DLD1 (cell line): ENCODE measurements around the gene PAQR5.
"Not testable (repeated sequence)": the region's sequence is repeated elsewhere in the genome, so short reads cannot be mapped to it uniquely, and the experiment has no call there.

Experiments used
- in situ Hi-C: cut with HindIII; loops from 2 replicates; pipeline ENCODE4 v1.10.0; 2017; ENCODE audit warnings: low sequenced_read_pairs

Gene PAQR5

GRCh38 chr15:69415381-69415780 is 116.7 kb downstream of the PAQR5 start:
- in situ Hi-C loops, result no loop called here

DNA sequence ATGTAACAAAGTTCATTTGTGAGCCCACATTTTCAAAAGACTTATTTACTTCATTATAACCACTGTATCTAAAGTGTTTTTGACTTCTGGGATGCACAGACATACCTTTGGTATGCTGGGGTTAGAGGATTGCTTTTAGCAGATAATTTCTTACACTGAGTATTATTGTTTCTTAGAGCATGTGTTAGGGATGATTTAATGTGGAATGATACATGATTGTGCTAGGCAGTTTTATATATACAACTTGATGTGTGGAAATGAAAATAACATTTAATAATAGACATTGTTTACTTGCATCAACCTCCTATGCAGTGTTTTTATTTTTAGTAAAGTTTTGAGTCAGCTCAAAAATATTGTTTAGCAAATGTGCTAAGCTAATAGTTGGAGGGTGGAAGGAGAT is 118.9 kb downstream of the PAQR5 start:
- in situ Hi-C loops, result no loop called here

DNA sequence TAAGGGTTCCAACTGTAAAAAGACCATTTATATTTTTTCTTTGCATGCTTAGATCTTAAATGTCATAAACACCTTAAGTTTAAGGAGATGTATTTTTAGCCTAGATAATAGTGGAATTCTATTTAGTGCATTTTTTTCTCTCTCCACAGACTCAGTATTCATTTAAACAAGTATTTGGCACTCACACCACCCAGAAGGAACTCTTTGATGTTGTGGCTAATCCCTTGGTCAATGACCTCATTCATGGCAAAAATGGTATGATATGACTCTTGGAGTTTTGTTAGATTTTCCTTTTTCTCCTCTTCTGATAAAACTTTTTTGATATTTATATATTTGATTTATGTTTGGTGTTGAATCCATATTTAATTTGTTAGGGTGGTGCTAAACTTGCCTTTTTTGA is 122.8 kb downstream of the PAQR5 start:
- in situ Hi-C loops, result no loop called here

- in situ Hi-C loops, result no loop called here
Measured at GRCh38 chr15:69422336-69422895, 123.7 kb downstream of the PAQR5 start.

DNA sequence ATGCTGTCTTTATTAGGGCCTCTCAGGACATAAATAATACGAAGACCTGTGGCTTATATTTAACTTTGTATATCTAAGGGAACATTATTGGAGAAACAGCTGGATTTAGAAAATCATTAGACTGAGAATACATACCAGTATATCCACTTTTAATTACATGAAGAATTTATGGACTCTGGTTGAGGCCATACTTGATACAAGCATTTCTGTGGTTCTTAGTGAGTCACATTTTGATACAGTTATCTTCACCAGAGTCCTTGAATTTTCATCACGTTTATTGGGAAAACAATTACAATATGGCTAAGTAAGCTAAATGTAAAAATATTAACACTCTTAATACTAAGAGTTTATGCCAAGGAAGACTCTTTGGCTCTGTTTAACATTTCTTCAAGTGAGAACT is 125.3 kb downstream of the PAQR5 start:
- in situ Hi-C loops, result no loop called here

- in situ Hi-C loops, result no loop called here
Measured at GRCh38 chr15:69424748-69425413, 126.2 kb downstream of the PAQR5 start.

DNA sequence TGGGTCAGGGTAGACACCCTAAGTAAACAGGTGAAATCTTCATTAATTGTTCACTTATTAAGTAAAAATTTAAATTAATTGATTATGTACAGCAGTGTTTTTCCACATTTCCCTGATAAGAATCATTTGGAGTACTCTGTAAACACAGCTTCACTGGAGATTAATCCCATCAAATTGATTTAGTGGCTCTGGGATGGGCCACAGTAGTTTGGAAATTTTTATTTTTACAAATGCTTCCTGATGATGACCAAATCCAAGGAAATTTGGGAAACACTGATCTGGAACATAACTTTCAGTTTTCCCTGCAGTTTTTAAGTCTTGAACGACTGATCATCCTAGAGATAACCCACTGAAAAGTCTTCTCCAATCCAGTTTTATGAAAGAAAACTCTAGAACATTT is 135.1 kb downstream of the PAQR5 start:
- in situ Hi-C loops, result no loop called here

- in situ Hi-C loops, result no loop called here
Measured at GRCh38 chr15:69434238-69434637, 135.5 kb downstream of the PAQR5 start.

DNA sequence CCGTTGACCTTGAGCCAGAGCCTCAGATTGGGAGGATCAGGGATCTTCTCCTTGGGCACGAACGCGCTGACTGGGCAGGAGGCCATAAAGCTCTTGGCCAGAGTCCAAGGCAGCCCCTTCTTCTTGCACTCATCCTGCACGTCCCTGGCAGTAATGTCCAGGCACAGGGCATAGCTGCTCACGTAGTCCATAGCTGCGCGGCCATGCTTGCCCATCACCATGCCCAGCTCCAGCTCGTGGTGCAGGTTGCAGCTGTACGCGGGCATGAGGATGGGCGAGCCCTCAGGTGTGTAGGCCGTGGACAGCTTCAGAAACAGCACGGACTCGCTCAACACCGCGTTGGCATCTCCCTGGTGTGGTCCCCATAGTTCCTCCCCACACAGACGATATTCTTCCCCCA is 136.0 kb downstream of the PAQR5 start:
- in situ Hi-C loops, result no loop called here

DNA sequence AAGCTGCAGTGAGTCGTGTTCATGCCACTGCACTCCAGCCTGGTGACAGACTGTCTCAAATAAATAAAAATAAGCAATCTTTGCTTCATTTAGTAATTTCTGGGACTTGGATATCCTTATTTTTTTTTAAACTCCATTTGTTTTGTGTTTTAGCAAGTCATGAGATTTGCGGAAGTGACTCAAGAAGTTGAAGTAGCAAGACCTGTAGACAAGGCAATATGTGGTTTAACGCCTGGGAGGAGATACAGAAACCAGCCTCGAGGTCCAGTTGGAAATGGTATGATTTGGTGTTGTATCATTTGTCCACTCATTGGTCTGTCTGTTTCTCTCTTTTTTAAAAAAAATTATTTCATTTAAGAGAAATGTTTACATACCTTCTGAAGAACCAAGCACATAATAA is 137.3 kb downstream of the PAQR5 start:
- in situ Hi-C loops, result no loop called here

DNA sequence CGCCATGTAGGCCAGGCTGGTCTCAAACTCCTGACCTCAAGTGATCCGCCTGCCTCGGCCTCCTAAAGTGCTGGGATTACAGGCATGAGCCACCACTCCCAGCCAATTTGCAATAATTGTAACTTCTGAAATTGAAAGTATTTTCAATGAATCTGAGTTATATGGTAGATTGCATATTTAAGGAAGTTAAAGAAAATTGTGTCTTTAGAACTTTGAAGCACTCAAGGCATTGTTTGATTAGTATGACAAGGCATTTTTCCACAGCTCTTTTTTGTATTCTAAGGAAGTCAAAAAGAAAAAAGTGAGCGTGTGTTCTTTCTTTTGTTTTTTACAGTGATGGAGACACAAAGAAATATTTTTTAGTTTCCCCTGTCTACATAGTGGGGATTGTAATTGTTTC is 138.2 kb downstream of the PAQR5 start:
- in situ Hi-C loops, result no loop called here

DNA sequence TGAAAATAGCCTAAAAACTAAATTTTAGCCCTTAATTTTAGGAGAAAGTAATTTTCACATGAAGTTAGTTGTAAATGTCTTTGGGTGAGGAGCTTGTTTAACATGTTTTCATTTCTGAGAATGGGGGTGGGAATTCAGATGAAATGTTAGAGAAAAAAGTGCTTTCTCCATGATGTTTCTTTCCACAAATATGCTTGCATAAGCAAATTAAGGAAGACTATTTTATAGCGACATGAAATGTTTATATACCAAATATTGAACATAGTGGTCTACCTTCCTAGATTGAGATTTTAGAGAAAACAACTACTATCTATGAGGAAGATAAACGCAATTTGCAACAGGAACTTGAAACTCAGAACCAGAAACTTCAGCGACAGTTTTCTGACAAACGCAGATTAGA is 140.9 kb downstream of the PAQR5 start:
- in situ Hi-C loops, result no loop called here

GRCh38 chr15:69443032-69443611 is 144.4 kb downstream of the PAQR5 start:
- in situ Hi-C loops, result no loop called here

- in situ Hi-C loops, result no loop called here
Measured at GRCh38 chr15:69444686-69445085, 146.0 kb downstream of the PAQR5 start.

- in situ Hi-C loops, result no loop called here
Measured at GRCh38 chr15:69446953-69447352, 148.2 kb downstream of the PAQR5 start.

DNA sequence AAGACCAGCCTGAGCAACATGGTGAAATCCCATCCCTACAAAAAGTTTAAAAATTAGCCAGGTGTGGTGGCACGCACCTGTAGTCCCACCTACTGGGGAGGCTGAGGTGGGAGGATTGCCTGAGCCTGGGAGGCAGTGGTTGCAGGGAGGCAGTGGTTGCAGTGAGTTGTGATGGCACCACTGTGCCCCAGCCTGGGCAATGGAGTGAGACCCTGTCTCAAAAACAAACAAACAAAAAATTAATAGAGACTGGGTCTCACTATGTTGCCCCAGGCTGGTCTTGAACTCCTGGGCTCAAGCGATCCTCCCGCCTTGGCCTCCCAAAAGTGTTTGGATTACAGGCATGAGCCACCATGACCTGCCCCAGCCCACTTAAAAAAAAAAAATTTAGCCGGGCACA is 151.5 kb downstream of the PAQR5 start:
- in situ Hi-C loops, result not testable (repeated sequence)

- in situ Hi-C loops, result no loop called here
Measured at GRCh38 chr15:69450968-69451695, 152.4 kb downstream of the PAQR5 start.

GRCh38 chr15:69451951-69452691 is 153.4 kb downstream of the PAQR5 start:
- in situ Hi-C loops, result no loop called here

DNA sequence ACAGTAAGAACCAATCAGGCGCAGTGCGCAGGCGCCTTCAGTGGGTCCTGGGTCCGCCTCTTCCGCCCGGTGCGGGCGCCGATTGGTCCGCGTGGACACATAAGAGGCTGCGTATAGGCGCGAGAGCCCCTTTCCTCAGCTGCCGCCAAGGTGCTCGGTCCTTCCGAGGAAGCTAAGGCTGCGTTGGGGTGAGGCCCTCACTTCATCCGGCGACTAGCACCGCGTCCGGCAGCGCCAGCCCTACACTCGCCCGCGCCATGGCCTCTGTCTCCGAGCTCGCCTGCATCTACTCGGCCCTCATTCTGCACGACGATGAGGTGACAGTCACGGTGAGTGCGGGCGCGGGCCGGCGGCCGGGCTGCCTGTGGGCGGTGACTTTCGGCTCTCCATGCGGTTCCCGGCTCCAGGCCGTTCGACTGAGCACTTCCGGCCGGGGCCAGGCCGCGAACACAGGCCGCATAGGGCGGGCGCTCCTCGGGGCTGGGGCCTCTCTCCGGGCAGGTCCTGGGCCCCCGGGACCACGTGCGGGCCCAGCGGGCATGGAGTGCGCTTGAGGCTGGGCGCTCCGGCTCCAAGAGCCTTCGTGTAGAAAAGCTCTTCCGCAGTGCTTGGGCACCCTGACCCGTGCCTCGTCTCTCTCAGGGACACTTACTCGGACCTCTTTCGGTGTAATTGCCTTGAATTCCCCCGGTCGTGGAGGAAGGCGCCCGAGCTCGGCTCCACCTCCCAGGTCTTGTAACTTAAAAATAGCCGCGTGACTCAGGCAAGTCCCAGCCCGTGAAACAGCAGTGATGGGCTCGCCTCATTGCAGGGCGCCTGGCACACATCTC is 154.2 kb downstream of the PAQR5 start, which contains the start of gene RPLP1:
Gene RPLP1, plus strand, starts transcription at position 127 of the 830 bp plus-strand sequence. Its CDS starts 131 bp downstream, at position 258.
- in situ Hi-C loops, result no loop called here

DNA sequence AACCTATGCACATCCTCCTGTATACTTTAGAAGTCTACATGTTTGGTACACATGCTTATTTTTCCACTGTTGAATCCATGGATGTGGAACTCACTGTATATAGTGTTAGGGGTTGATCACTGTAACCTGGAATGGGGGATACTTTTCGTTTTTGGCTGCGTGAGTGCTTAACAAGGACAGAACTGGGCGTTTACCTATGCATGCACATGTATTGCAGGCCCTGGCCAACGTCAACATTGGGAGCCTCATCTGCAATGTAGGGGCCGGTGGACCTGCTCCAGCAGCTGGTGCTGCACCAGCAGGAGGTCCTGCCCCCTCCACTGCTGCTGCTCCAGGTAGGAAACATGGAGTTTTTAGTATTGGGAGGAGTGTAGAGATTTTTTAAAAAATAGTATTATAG is 156.2 kb downstream of the PAQR5 start:
- in situ Hi-C loops, result no loop called here
